H1 (cell line): ENCODE results near the gene ZFR. TPM values are rescaled to one million over a fixed set of nuclear protein-coding genes. Genes with fewer than 3 reads are reported as not detected.
A peak's percentile ranks its signal among the peaks of the same experiment; 100 is the strongest.

Source experiments
- CTCF ChIA-PET: fragments of 300-600 bp; sonication (Branson Sonifier 250); formaldehyde crosslinking; loops from one replicate; lab custom pipeline; 2021; ENCODE audit not compliant: partially characterized antibody; lab: Charles Lee
- POLR2A ChIA-PET: fragments of 300-600 bp; sonication (Branson Sonifier 250); formaldehyde crosslinking; loops from one replicate; lab custom pipeline; 2021; ENCODE audit warnings: inconsistent platforms; ENCODE audit not compliant: partially characterized antibody; lab: Charles Lee
- DNase-seq, 2 experiments: peaks; one replicate each; pipeline versions ENCODE4 v3.0.0 to v3.0.0-alpha.2; 2010 to 2022; ENCODE audit warnings: low spot score in 2 of 2, low read depth in 1 of 2, mixed read lengths in 1 of 2
- FAIRE-seq: peaks from 2 replicates; lab custom pipeline; 2011; peaks lifted over from hg19 to GRCh38; lab: Jason Lieb, UNC
- H2AFZ ChIP-seq: 2 replicates; pipeline ENCODE4 v1.8.1; 2012; ENCODE audit warnings: low read length, inconsistent platforms
- H2AK5ac ChIP-seq: 2 replicates; pipeline ENCODE4 v1.6.1; 2013; ENCODE audit warnings: low read depth, low read length
- H2BK120ac ChIP-seq: replicated peaks from 2 replicates; pipeline ENCODE3; 2013; ENCODE audit warnings: low read depth, low read length, inconsistent platforms
- H2BK12ac ChIP-seq: 2 replicates; pipeline ENCODE4 v1.6.1; 2013; ENCODE audit warnings: low read depth, low read length
- H2BK15ac ChIP-seq: 2 replicates; pipeline ENCODE4 v1.6.1; 2013; ENCODE audit warnings: low read length
- H2BK20ac ChIP-seq: 2 replicates; pipeline ENCODE4 v1.6.1; 2013; ENCODE audit warnings: low read length
- H2BK5ac ChIP-seq: 2 replicates; pipeline ENCODE4 v1.6.1; 2013; ENCODE audit warnings: low read depth, low read length
- H3K14ac ChIP-seq: 2 replicates; pipeline ENCODE4 v1.6.1; 2013; ENCODE audit warnings: inconsistent platforms; ENCODE audit not compliant: insufficient read length
- H3K18ac ChIP-seq: 2 replicates; pipeline ENCODE4 v1.6.1; 2013; ENCODE audit warnings: low read length; ENCODE audit errors: extremely low read depth
- H3K23ac ChIP-seq: 2 replicates; pipeline ENCODE4 v1.6.1; 2013; ENCODE audit warnings: inconsistent platforms; ENCODE audit not compliant: insufficient read length
- H3K23me2 ChIP-seq: 2 replicates; pipeline ENCODE4 v1.6.1; 2013; ENCODE audit warnings: low read depth, low read length
- H3K27ac ChIP-seq: 2 replicates; pipeline ENCODE4 v1.6.1; 2011; ENCODE audit warnings: low read depth, low read length, inconsistent platforms
- H3K27me3 ChIP-seq, 4 experiments: replicated peaks in 1 of 4; 1 replicate in 1 of 4; 2 replicates in 3 of 4; pipeline versions ENCODE4 v1.6.1 to v1.8.1; 2011 to 2013; ENCODE audit warnings: low read length in 3 of 4, mild to moderate bottlenecking in 3 of 4, inconsistent platforms in 2 of 4, mixed read lengths in 2 of 4, moderate library complexity in 1 of 4; ENCODE audit not compliant: control insufficient read depth in 3 of 4, insufficient read depth in 3 of 4; ENCODE audit errors: extremely low read depth in 1 of 4
- H3K36me3 ChIP-seq, 4 experiments: 2 replicates each; pipeline versions ENCODE4 v1.6.1 to v1.8.1; 2011 to 2013; ENCODE audit warnings: mild to moderate bottlenecking in 4 of 4, low read length in 3 of 4, moderate library complexity in 2 of 4, control low read depth in 1 of 4, inconsistent platforms in 1 of 4; ENCODE audit not compliant: insufficient read depth in 4 of 4, control insufficient read depth in 2 of 4
- H3K4ac ChIP-seq: replicated peaks from 2 replicates; pipeline ENCODE3; 2013; ENCODE audit warnings: low read length, low read depth, mixed read lengths, inconsistent platforms; ENCODE audit not compliant: insufficient read length
- H3K4me1 ChIP-seq, 4 experiments: replicated peaks in 1 of 4; 1 replicate in 1 of 4; 2 replicates in 3 of 4; pipeline versions ENCODE4 v1.6.1 to v1.8.1; 2011 to 2013; ENCODE audit warnings: low read length in 3 of 4, inconsistent platforms in 2 of 4, mixed read lengths in 1 of 4; ENCODE audit not compliant: insufficient read depth in 4 of 4, control insufficient read depth in 3 of 4
- H3K4me2 ChIP-seq, 2 experiments: 2 replicates each; pipeline versions ENCODE4 v1.6.1 to v1.8.1; 2011 to 2013; ENCODE audit warnings: low read depth in 2 of 2, low read length in 2 of 2, control low read depth in 1 of 2, inconsistent platforms in 1 of 2, mild to moderate bottlenecking in 1 of 2; ENCODE audit not compliant: insufficient read depth in 1 of 2
- H3K4me3 ChIP-seq, 4 experiments: fragments of 200-600, 300-600 bp in 1 of 4; sonication (generic), shearing (Covaris generic), sonication (Bioruptor Twin) in 1 of 4; 2 replicates each; pipeline versions ENCODE4 v1.5.1 to v1.8.1; 2011 to 2016; ENCODE audit warnings: low read length in 4 of 4, low read depth in 3 of 4, control low read depth in 2 of 4, inconsistent platforms in 2 of 4, mild to moderate bottlenecking in 2 of 4, mixed read lengths in 1 of 4, moderate library complexity in 1 of 4; ENCODE audit not compliant: insufficient read depth in 2 of 4; ENCODE audit errors: extremely low read depth in 1 of 4
- H3K56ac ChIP-seq: replicated peaks from 2 replicates; pipeline ENCODE3; 2013; ENCODE audit warnings: low read depth, mild to moderate bottlenecking, mixed read lengths, low read length, inconsistent platforms; ENCODE audit not compliant: insufficient read length
- H3K79me1 ChIP-seq: 2 replicates; pipeline ENCODE4 v1.6.1; 2013; ENCODE audit warnings: low read depth, low read length, control low read depth
- H3K79me2 ChIP-seq, 2 experiments: 2 replicates each; pipeline versions ENCODE4 v1.6.1 to v1.8.1; 2012 to 2013; ENCODE audit warnings: low read length in 2 of 2, mild to moderate bottlenecking in 2 of 2, inconsistent platforms in 1 of 2; ENCODE audit not compliant: insufficient read depth in 2 of 2, control insufficient read depth in 1 of 2
- H3K9ac ChIP-seq, 4 experiments: replicated peaks in 1 of 4; 1 replicate in 1 of 4; 2 replicates in 3 of 4; pipeline versions ENCODE4 v1.6.1 to v1.8.1; 2011 to 2013; ENCODE audit warnings: low read depth in 3 of 4, low read length in 3 of 4, control low read depth in 2 of 4, mild to moderate bottlenecking in 2 of 4, moderate library complexity in 2 of 4, inconsistent platforms in 1 of 4; ENCODE audit errors: extremely low read depth in 1 of 4
- H3K9me3 ChIP-seq, 2 experiments: 2 replicates each; pipeline versions ENCODE4 v1.6.1 to v1.8.1; 2012 to 2013; ENCODE audit warnings: mild to moderate bottlenecking in 2 of 2, moderate library complexity in 2 of 2, control low read depth in 1 of 2, inconsistent platforms in 1 of 2, low read depth in 1 of 2, low read length in 1 of 2, mixed read lengths in 1 of 2; ENCODE audit not compliant: insufficient read depth in 2 of 2
- H4K20me1 ChIP-seq, 2 experiments: replicated peaks in 1 of 2; 2 replicates each; pipeline versions ENCODE3 to v1.8.1; 2011 to 2013; ENCODE audit warnings: inconsistent platforms in 2 of 2, low read length in 2 of 2, mild to moderate bottlenecking in 1 of 2; ENCODE audit not compliant: insufficient read depth in 2 of 2, control insufficient read depth in 1 of 2
- H4K5ac ChIP-seq: 2 replicates; pipeline ENCODE4 v1.6.1; 2013; ENCODE audit warnings: low read length, low read depth, mixed read lengths, inconsistent platforms; ENCODE audit not compliant: insufficient read length
- H4K8ac ChIP-seq: 2 replicates; pipeline ENCODE4 v1.8.0; 2013; ENCODE audit warnings: mild to moderate bottlenecking, moderate library complexity, low read length, inconsistent platforms; ENCODE audit not compliant: insufficient read depth; ENCODE audit errors: extremely low read depth
- H4K91ac ChIP-seq: replicated peaks from 2 replicates; pipeline ENCODE3; 2013; ENCODE audit warnings: low read length, mixed read lengths, inconsistent platforms; ENCODE audit not compliant: insufficient read length
- CHD1 ChIP-seq: IDR thresholded peaks from 2 replicates; pipeline ENCODE4 v1.6.1; 2012; ENCODE audit warnings: low read depth, low read length, improper control_type of control experiment
- JUND ChIP-seq: IDR thresholded peaks from 2 replicates; pipeline ENCODE4 v1.6.1; 2011; ENCODE audit warnings: mild to moderate bottlenecking, improper control_type of control experiment, low read length
- PHF8 ChIP-seq: fragments of 200-600 bp; sonication (generic); conservative IDR thresholded peaks from 2 replicates; pipeline ENCODE4 v1.7.1; 2012; ENCODE audit warnings: low read depth, mild to moderate bottlenecking, inconsistent platforms, low read length, moderate library complexity
- POLR2A ChIP-seq, 2 experiments: IDR thresholded peaks; 1 replicate in 1 of 2; 2 replicates in 1 of 2; pipeline ENCODE4 v1.6.1; 2011; ENCODE audit warnings: low read depth in 2 of 2, low read length in 2 of 2, mild to moderate bottlenecking in 2 of 2; ENCODE audit errors: control extremely low read depth in 1 of 2
- TEAD4 ChIP-seq: IDR thresholded peaks from 2 replicates; pipeline ENCODE4 v1.6.1; 2012; ENCODE audit warnings: low read depth, low read length, inconsistent platforms, mixed read lengths
- WGBS, 2 experiments: shearing (Covaris generic) in 1 of 2; methylation state at CpG; one replicate each; pipeline versions ENCODE4 v1.1.6 to v1.1.7; 2013 to 2015; ENCODE audit warnings: low lambda C conversion rate in 2 of 2, mixed read lengths in 2 of 2, inconsistent platforms in 1 of 2, low coverage in 1 of 2, missing lambda C conversion rate in 1 of 2; ENCODE audit not compliant: insufficient replicate concordance in 2 of 2, insufficient coverage in 1 of 2, insufficient read length in 1 of 2; ENCODE audit errors: extremely low coverage in 1 of 2, missing lambda C conversion rate in 1 of 2; 5-methylcytosine and 5-hydroxymethylcytosine counted together
- polyA plus RNA-seq, 7 experiments: library from polyadenylated mRNA; depleted of rRNA in 3 of 7; stranded (reverse) in 5 of 7; unstranded in 2 of 7; fragments of >200 nt in 5 of 7; fragments of 200-250 nt in 2 of 7; gene quantifications; 1 replicate in 5 of 7; 2 replicates in 1 of 7; 4 replicates in 1 of 7; pipeline versions ENCODE4 v1.2.1 to v1.2.3, GENCODE V29; 2011 to 2013; ENCODE audit warnings: missing spikeins in 2 of 7, mixed read lengths in 2 of 7
- total RNA-seq: library from RNA; stranded (reverse); fragmentation: NEBNext Ultra II Directional; extraction: Animal tissue kit (Norgen Biotek cat#: 25700); gene quantifications from 2 replicates; pipeline ENCODE4 v1.2.1, GENCODE V29; 2021

ZFR gene
- total and polyA plus RNA-seq, 2 of the 8 experiments (the other 6 are each of a cell fraction or from before 2014, with no cell fraction given): 68.8 to 92.7 TPM

DNA sequence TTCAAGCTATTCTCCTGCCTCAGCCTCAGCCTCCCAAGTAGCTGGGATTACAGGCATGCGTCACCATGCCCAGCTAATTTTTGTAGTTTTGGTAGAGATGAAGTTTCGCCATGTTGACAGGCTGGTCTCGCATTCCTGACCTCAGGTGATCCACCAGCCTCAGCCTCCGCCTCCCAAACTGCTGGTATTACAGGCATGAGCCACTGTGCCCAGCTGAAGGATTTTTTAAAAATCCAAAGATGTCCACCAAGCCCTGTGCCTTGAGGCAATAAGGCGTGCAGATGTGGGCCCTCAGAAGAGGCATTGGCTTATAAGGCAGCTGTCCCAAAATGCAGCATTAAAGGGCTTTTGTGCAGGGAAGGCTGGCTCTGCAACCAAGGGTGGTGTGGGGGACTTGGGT lies 10.3 kb upstream of the ZFR start:
- H2BK5ac ChIP-seq: no peak overlapping the region
- FAIRE-seq (no peak), DNase-seq (peak in 1 of 2 experiments; percentile 37)
- 0 out of 4 replicates have a peak, but pooled peaks cover 0 to 5% of the 10 kb centered on the region in 2 experiments for H3K9me3 ChIP-seq
- no peak overlapping the region for H2AFZ ChIP-seq
- H3K23me2 ChIP-seq: no peaks in the 10 kb centered on the region
- H3K79me2 ChIP-seq: no peaks in the 10 kb centered on the region
- H4K8ac ChIP-seq: no peak overlapping the region
- H4K20me1 ChIP-seq: no peaks in the 10 kb centered on the region
- no peak overlapping the region for H2BK20ac ChIP-seq
- no peak overlapping the region for H3K14ac ChIP-seq
- ChIA-PET CTCF (interaction anchor here (1.0 to 2.6 kb wide), 3 partner anchors 9 to 135 kb away, joined by 4 to 10 read pairs (median 10); no protein-coding TSS in a partner anchor), POLR2A (no interaction called here)
- no peak overlapping the region for H4K5ac ChIP-seq
- no peak overlapping the region for H3K27ac ChIP-seq
- WGBS, 2 experiments: 83% methylated on average over 5 of the region's 5 CpGs; no CpG with 5 or more reads in 1 of the 2 experiments
- no peak overlapping the region for H3K9ac ChIP-seq
- TF ChIP-seq JUND (no peak), PHF8 (no peak), TEAD4 (no peak), POLR2A (IDR thresholded peaks at IDR 0.05; ENCODE audit: control extremely low read depth in 1 of 2, low read depth in 2 of 2, low read length in 2 of 2) (no peak), CHD1 (no peak)
- no peak overlapping the region for H3K18ac ChIP-seq
- H3K4me3 ChIP-seq: no peak overlapping the region
- no peaks in the 10 kb centered on the region for H3K36me3 ChIP-seq
- H2BK120ac ChIP-seq: no peak overlapping the region
- H3K23ac ChIP-seq: no peak overlapping the region
- H3K56ac ChIP-seq: no peak overlapping the region
- no peak overlapping the region for H4K91ac ChIP-seq
- H2BK12ac ChIP-seq: no peak overlapping the region
- H3K4me2 ChIP-seq: no peak overlapping the region
- no peak overlapping the region for H2BK15ac ChIP-seq
- no peaks in the 10 kb centered on the region for H3K79me1 ChIP-seq
- H3K4me1 ChIP-seq: no peaks in the 10 kb centered on the region
- H3K4ac ChIP-seq: no peak overlapping the region
- no peak overlapping the region for H2AK5ac ChIP-seq
- no peaks in the 10 kb centered on the region for H3K27me3 ChIP-seq
